ENCODE results near the gene RHBG. TPM values are rescaled to one million over a fixed set of nuclear protein-coding genes. Genes with fewer than 3 reads are reported as not detected.

Gene RHBG
- polyA plus RNA-seq, 1 donor from 2014 or later, result not detected

GRCh38 chr1:156401681-156402081 lies 32.7 kb downstream of the RHBG start:
- no peaks in the 10 kb centered on the region for H4K20me1 ChIP-seq (ENCODE audit: insufficient read depth)
- H3K9me3 ChIP-seq (ENCODE audit: low read length), result no peaks in the 10 kb centered on the region
- H3K36me3 ChIP-seq (ENCODE audit: insufficient read depth, low read length), result no peaks in the 10 kb centered on the region
- no peaks in the 10 kb centered on the region for H3K79me2 ChIP-seq (replicated peaks; ENCODE audit: insufficient read depth, low read length)
- no peaks in the 10 kb centered on the region for H3K27me3 ChIP-seq (ENCODE audit: insufficient read depth, low read depth, low read length)
- H2AFZ ChIP-seq (ENCODE audit: low read depth, low read length), result no peak overlapping the region
- H3F3A ChIP-seq (ENCODE audit: insufficient read depth, low read length, poor library complexity, severe bottlenecking), result no peaks in the 10 kb centered on the region
- H3K4me3 ChIP-seq (ENCODE audit: low read length), result no peak overlapping the region
- H3K9me2 ChIP-seq (ENCODE audit: insufficient read depth, low read length), result no peaks in the 10 kb centered on the region
- H3K9ac ChIP-seq (ENCODE audit: low read length), result no peak overlapping the region
- no peak for TF ChIP-seq REST (IDR thresholded peaks at IDR 0.05; ENCODE audit: borderline replicate concordance)
- H3K27ac ChIP-seq (ENCODE audit: low read length), result no peak overlapping the region
- H3K4me2 ChIP-seq (ENCODE audit: low read length), result no peak overlapping the region

- Histone ChIP-seq H3K9me3 (ENCODE audit: low read length) (no peaks in the 10 kb centered on the region), H3K9ac (ENCODE audit: low read length) (no peak overlapping the region), H3K36me3 (ENCODE audit: insufficient read depth, low read length) (no peaks in the 10 kb centered on the region), H3K4me2 (ENCODE audit: low read length) (no peak overlapping the region), H3F3A (ENCODE audit: insufficient read depth, low read length, poor library complexity, severe bottlenecking) (no peaks in the 10 kb centered on the region), H2AFZ (ENCODE audit: low read depth, low read length) (no peak overlapping the region), H3K27me3 (ENCODE audit: insufficient read depth, low read depth, low read length) (no peaks in the 10 kb centered on the region), H4K20me1 (ENCODE audit: insufficient read depth) (no peaks in the 10 kb centered on the region), H3K9me2 (ENCODE audit: insufficient read depth, low read length) (no peaks in the 10 kb centered on the region), H3K27ac (ENCODE audit: low read length) (no peak overlapping the region), H3K4me3 (ENCODE audit: low read length) (no peak overlapping the region), H3K79me2 (replicated peaks; ENCODE audit: insufficient read depth, low read length) (no peaks in the 10 kb centered on the region)
- TF ChIP-seq EP300 (conservative IDR thresholded peaks at IDR 0.05; ENCODE audit: poor library complexity, severe bottlenecking), result no peak
- no peak for TF ChIP-seq SMC3 (conservative IDR thresholded peaks at IDR 0.05; ENCODE audit: poor library complexity)
- TF ChIP-seq TAF1 (IDR thresholded peaks at IDR 0.05; ENCODE audit: low read depth), result no peak
- TF ChIP-seq, protein P1, sequence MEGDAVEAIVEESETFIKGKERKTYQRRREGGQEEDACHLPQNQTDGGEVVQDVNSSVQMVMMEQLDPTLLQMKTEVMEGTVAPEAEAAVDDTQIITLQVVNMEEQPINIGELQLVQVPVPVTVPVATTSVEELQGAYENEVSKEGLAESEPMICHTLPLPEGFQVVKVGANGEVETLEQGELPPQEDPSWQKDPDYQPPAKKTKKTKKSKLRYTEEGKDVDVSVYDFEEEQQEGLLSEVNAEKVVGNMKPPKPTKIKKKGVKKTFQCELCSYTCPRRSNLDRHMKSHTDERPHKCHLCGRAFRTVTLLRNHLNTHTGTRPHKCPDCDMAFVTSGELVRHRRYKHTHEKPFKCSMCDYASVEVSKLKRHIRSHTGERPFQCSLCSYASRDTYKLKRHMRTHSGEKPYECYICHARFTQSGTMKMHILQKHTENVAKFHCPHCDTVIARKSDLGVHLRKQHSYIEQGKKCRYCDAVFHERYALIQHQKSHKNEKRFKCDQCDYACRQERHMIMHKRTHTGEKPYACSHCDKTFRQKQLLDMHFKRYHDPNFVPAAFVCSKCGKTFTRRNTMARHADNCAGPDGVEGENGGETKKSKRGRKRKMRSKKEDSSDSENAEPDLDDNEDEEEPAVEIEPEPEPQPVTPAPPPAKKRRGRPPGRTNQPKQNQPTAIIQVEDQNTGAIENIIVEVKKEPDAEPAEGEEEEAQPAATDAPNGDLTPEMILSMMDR (IDR thresholded peaks at IDR 0.05; ENCODE audit: poor library complexity, severe bottlenecking), result no peak
- TF ChIP-seq POLR2AphosphoS5 (IDR thresholded peaks at IDR 0.05), result no peak
- no peak for TF ChIP-seq RAD21 (conservative IDR thresholded peaks at IDR 0.05)
- no peak for TF ChIP-seq MXI1 (conservative IDR thresholded peaks at IDR 0.05; ENCODE audit: poor library complexity, severe bottlenecking)
- no peak for TF ChIP-seq REST (IDR thresholded peaks at IDR 0.05; ENCODE audit: borderline replicate concordance)
- TF ChIP-seq EZH2 (IDR thresholded peaks at IDR 0.05; ENCODE audit: borderline replicate concordance, insufficient read depth, low read length, poor library complexity, severe bottlenecking), result no peak
Observed at GRCh38 chr1:156402331-156403020, 33.5 kb downstream of the RHBG start.

All from neural cell (in vitro differentiated cells).